Thymus (tissue), 11 donors: ENCODE data around the gene UTS2B. TPM values are rescaled to one million over a fixed set of nuclear protein-coding genes. Genes with fewer than 3 reads are reported as not detected.

ENCODE experiments used
- DNase-seq, 9 donors: peaks; one replicate each; pipeline ENCODE4 v3.0.0-alpha.2; 2013; ENCODE audit warnings: low spot score in 9 of 9, low read depth in 6 of 9, missing footprints in 1 of 9
- H3K27ac ChIP-seq, 2 donors: one replicate each; pipeline ENCODE4 v1.5.1; 2013; ENCODE audit warnings: control low read depth in 1 of 2, low read depth in 1 of 2, low read length in 1 of 2, mild to moderate bottlenecking in 1 of 2, moderate library complexity in 1 of 2
- H3K27me3 ChIP-seq, 2 donors: one replicate each; pipeline ENCODE4 v1.5.1; 2013; ENCODE audit warnings: low read length in 1 of 2; ENCODE audit not compliant: control insufficient read depth in 2 of 2, insufficient read depth in 1 of 2
- H3K36me3 ChIP-seq, 2 donors: one replicate each; pipeline ENCODE4 v1.5.1; 2013; ENCODE audit warnings: low read length in 1 of 2, mild to moderate bottlenecking in 1 of 2, moderate library complexity in 1 of 2; ENCODE audit not compliant: control insufficient read depth in 2 of 2, insufficient read depth in 2 of 2
- H3K4me1 ChIP-seq, 2 donors: one replicate each; pipeline ENCODE4 v1.5.1; 2013; ENCODE audit warnings: low read length in 2 of 2; ENCODE audit not compliant: control insufficient read depth in 2 of 2, insufficient read depth in 2 of 2
- H3K4me3 ChIP-seq, 2 donors: one replicate each; pipeline ENCODE4 v1.5.1; 2013; ENCODE audit warnings: low read length in 2 of 2, control low read depth in 1 of 2, mild to moderate bottlenecking in 1 of 2
- H3K9me3 ChIP-seq, 2 donors: one replicate each; pipeline ENCODE4 v1.5.1; 2013; ENCODE audit warnings: low read length in 1 of 2, mild to moderate bottlenecking in 1 of 2; ENCODE audit not compliant: control insufficient read depth in 2 of 2, insufficient read depth in 1 of 2
- WGBS: extraction: QIAGEN DNeasy Blood & Tissue Kit; methylation state at CpG from one replicate; pipeline ENCODE4 v1.1.7; 2013; 5-methylcytosine and 5-hydroxymethylcytosine counted together
- polyA plus RNA-seq: library from polyadenylated mRNA; stranded (reverse); fragments of 200-250 nt; gene quantifications from one replicate; pipeline ENCODE4 v1.2.3, GENCODE V29; 2013
- total RNA-seq: library from RNA; stranded (reverse); fragments of 120-200 nt; gene quantifications from one replicate; pipeline ENCODE4 v1.2.4, GENCODE V29; 2013
- donor health status: healthy.

Gene UTS2B
- total and polyA plus RNA-seq, 2 donors: 0.09 to 0.16 TPM

DNA sequence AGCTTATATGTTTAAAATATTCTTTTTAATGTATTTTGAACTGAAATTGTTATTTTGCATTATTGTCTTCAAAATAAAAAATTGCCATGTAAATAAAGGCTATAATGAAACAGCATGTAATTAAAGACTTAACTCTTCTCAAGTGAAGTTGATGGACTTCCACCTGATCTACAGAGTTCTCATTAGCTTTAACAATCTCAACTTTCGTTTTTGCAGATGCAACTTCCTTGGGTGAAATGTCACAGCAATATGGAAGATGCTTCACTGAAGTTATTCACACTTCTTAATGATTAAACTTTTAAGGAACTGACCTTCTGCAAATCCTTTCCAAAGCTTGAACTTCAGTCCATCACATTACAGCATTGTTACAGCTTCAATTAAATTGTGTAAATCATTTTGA, 67.7 kb downstream of the UTS2B start:
- H3K27ac ChIP-seq: no peak overlapping the region
- H3K4me3 ChIP-seq: no peak overlapping the region
- H3K27me3 ChIP-seq: no peaks in the 10 kb centered on the region
- H3K36me3 ChIP-seq: no peaks in the 10 kb centered on the region
- 84% methylated on average over 1 of the region's 1 CpG for WGBS
- DNase-seq: no peak
- no peaks in the 10 kb centered on the region for H3K4me1 ChIP-seq
- no peaks in the 10 kb centered on the region for H3K9me3 ChIP-seq

DNA sequence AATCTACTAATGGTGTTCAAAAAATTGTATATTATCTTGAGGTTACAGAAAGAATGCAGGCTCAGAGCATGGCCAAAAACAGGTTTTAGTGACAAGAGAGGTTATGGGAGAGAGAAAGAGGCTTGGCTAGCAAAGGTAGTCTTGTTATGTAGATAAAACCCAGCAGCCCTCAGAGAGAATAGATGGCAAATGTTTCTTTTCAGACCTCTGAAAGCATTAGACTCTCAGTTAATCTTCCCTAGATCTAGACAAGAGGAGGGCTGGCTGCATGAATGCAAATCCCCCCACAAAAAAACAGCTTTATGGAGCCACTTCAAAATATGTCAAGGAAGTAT, 69.1 kb downstream of the UTS2B start:
- no peaks in the 10 kb centered on the region for H3K27me3 ChIP-seq
- no peak for DNase-seq
- H3K9me3 ChIP-seq: no peaks in the 10 kb centered on the region

DNA sequence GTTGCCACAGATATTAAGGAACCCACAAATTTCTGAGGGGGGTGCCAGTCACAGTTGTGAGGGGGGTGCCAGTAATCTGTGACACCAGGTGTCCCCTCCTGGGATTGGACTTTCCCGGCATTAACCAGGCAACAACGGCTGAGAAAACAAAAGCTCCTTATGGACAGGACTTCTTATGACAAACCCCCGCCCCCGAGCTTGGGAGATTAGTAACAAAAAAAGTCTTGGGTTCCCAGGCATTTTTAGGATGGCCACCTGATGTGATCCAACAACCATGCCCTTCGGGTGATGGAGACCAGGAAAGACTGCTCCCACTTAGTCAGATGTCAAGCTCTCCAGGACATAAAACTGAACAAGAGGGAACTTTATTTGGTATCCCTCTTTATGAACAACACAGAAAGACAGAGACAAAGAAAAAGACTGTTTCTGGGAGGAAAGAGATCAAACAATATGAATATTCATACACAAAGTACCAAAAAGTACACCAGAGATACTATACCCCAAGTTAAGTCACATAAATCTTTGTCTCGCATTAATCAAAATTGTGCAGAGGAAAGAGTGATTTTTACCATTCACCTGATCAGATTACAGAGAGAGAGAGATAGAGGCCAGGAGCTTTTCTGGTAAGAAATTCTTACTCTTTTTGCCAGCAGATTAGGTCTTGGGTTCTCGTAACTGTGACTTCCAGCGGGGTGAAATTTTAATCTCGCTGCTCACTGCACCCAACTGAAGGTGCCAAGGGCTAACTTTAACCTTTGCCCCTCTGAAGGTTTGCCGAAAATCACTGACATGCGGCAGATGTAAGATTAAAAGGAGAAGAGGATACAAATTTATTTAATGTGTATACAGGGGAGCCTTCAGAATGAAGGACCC, 69.7 kb downstream of the UTS2B start:
- H3K4me1 ChIP-seq: no peaks in the 10 kb centered on the region
- no peak overlapping the region for H3K27ac ChIP-seq
- no peaks in the 10 kb centered on the region for H3K27me3 ChIP-seq
- no peak for DNase-seq
- WGBS: 94% methylated on average over 11 of the region's 11 CpGs
- no peaks in the 10 kb centered on the region for H3K36me3 ChIP-seq
- no peak overlapping the region for H3K4me3 ChIP-seq
- no peaks in the 10 kb centered on the region for H3K9me3 ChIP-seq

More for the DNA sequence above, 69.1 kb downstream of the UTS2B start:
- Histone ChIP-seq H3K27ac (no peak overlapping the region), H3K4me3 (no peak overlapping the region), H3K4me1 (no peaks in the 10 kb centered on the region), H3K36me3 (no peaks in the 10 kb centered on the region)

DNA sequence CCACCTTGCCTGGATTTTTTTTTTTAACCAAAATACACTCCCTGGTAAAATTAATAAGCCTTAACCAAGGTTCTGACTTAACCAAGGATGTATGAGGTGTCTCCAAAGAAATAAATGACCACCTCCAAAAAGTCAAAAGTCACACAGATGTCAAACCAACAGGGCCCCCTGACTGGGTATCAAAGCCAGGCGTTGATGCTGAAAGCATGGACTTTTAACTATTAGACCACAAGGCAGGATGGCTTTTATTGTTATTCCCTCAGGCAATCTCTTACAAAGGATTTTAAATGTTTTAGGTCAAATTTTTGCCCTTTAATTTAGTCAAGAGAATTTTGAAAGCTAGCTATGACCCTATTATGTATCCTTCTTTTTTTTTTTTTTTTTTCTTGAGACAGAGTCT, 70.8 kb downstream of the UTS2B start:
- Histone ChIP-seq H3K36me3 (no peaks in the 10 kb centered on the region), H3K27me3 (no peaks in the 10 kb centered on the region), H3K4me3 (no peak overlapping the region), H3K9me3 (no peaks in the 10 kb centered on the region), H3K27ac (no peak overlapping the region), H3K4me1 (no peaks in the 10 kb centered on the region)
- DNase-seq: no peak
- WGBS: 97% methylated on average over 1 of the region's 1 CpG

DNA sequence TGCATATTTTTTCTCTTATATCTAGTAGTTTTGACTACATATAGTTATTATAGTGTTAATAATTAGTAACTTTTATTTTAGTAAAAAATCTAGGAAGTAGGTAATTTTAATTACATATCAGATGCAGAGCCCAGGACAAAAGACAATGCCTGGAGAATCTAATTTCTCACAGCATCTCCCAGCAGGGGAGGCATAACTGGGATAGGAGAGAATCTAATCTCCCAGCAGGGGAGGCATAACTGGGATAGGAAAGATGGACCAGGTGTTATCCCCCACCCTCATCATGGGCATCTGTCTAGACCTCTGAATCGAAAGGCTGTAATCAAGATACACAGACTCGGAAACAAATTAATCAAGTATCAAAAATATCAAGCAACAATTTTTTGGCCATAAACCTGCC, 73.0 kb downstream of the UTS2B start:
- Histone ChIP-seq H3K27me3 (no peaks in the 10 kb centered on the region), H3K9me3 (no peaks in the 10 kb centered on the region), H3K4me1 (no peaks in the 10 kb centered on the region), H3K4me3 (no peak overlapping the region), H3K36me3 (no peaks in the 10 kb centered on the region), H3K27ac (no peak overlapping the region)
- 100% methylated on average over 2 of the region's 2 CpGs for WGBS
- no peak for DNase-seq

DNA sequence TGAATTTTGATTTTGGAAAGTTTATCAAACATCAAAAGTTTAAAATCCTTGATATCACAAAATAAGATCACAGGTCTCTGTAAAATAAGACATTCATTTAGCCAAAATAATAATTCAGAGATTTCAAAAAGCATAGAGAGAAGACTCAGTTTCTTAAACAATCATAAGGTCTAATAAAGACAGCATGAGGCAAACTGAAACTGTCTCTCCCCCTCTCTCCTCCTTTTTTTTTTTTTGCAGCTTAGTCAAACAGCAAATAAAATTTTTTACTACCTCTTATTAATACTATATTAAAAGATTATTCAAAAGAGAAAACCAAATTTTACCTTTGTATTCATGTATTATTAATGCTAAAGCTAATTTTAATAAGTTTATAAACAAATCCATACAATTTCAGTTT, 73.9 kb downstream of the UTS2B start:
- H3K36me3 ChIP-seq: no peaks in the 10 kb centered on the region
- H3K27ac ChIP-seq: no peak overlapping the region
- no peak overlapping the region for H3K4me3 ChIP-seq

DNA sequence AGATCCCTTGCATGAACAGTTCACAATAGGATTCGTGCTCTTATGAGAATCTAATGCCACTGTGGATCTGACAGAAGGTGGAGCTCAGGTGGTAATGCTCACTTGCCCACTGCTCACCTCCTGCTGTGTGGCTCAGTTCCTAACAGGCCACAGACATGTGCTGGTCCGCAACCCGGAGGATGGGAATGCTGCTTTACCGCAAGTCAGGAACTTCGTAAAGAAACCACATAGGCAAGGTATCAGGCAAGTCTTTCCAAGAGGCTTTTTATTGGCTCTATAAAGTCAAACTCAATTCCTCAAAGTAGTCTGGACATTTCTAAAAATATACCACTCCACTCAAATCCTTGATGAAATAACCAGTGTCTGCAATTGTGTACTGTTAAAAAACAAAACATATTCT, 75.2 kb downstream of the UTS2B start:
- WGBS: 99% methylated on average over 5 of the region's 5 CpGs
- Histone ChIP-seq H3K36me3 (no peaks in the 10 kb centered on the region), H3K27ac (no peak overlapping the region), H3K4me3 (no peak overlapping the region), H3K4me1 (no peaks in the 10 kb centered on the region), H3K27me3 (no peaks in the 10 kb centered on the region), H3K9me3 (no peaks in the 10 kb centered on the region)
- no peak for DNase-seq

More for the DNA sequence above, 73.9 kb downstream of the UTS2B start:
- no peak for DNase-seq
- Histone ChIP-seq H3K4me1 (no peaks in the 10 kb centered on the region), H3K9me3 (no peaks in the 10 kb centered on the region), H3K27me3 (no peaks in the 10 kb centered on the region)

DNA sequence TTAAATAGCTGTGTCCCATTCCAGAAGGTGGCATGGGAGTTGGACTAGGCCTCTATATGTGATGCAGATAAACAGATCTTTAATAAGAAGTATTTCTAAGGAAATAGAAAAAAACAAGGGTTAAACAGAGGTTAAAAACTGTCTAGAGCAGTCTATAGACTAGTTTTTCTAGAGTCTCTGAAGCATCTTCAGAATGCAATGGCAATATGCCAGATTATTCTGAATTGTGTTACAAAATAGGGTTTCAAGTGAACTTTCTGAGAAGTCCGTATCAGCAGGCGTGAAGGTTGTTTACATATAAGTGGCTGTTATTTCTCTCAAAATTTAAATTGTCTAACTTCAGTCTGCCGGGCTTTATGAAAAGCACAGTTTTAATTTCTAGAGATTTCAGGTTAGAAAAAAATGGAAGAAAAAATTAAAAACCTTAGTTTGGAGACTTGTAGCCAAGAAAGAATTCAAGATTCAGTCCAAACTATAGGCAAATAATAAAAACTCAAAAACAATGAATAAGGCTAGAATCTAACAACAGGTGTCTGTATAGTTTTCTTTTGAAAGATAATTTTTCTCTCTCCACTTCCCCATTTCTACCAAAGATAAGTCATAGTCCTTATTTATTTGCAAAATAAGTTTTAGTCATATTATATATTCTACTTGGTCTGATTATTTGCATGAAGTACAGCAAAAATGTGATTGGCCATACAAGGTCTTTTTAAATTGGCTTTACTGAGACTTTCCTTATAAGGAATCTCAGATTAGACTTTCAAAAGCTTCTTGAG, 76.0 kb downstream of the UTS2B start:
- no peaks in the 10 kb centered on the region for H3K4me1 ChIP-seq
- no peak for DNase-seq
- H3K9me3 ChIP-seq: no peaks in the 10 kb centered on the region
- WGBS: 94% methylated on average over 3 of the region's 3 CpGs
- H3K4me3 ChIP-seq: no peak overlapping the region
- no peak overlapping the region for H3K27ac ChIP-seq
- no peaks in the 10 kb centered on the region for H3K36me3 ChIP-seq
- H3K27me3 ChIP-seq: no peaks in the 10 kb centered on the region

DNA sequence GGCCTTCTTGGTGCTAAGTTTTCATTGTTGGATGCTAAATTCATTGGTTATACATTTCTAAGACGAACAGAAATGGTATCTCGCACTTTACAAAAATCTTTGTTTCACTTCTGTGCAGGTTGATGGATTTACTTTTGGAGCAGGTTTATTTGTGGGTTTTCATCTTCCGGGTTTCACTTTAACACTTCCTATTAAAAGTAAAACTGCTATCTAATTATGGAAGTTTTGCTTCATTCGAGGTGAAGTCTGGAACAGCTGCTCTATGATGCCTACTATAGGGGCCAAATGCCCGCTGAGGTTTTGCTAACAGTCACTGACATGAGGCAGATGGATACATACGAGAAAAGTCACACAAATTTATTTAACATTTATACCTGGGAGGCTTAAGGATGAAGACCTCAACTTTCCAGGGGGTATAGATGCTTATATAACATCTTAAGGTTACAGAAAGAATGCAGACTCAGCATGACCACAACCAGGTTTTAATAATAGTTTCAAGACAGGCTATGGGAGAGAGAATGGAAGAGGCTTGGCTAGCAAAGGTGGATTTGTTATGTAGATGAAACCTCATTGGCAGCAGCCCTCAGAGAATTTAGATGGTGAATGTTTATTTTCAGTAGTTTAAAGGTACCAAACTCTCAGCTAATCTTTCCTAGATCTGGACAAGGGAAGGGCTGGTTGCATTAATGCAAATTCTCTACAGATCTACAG, 77.1 kb downstream of the UTS2B start:
- 49% methylated on average over 6 of the region's 6 CpGs for WGBS
- H3K4me3 ChIP-seq: no peak overlapping the region
- no peaks in the 10 kb centered on the region for H3K36me3 ChIP-seq
- DNase-seq: no peak
- no peaks in the 10 kb centered on the region for H3K9me3 ChIP-seq
- no peak overlapping the region for H3K27ac ChIP-seq
- H3K27me3 ChIP-seq: no peaks in the 10 kb centered on the region
- no peaks in the 10 kb centered on the region for H3K4me1 ChIP-seq
